PFSK-1 (cell line): ENCODE results near the gene GARIN5A.

Experiments
- FOXP2 ChIP-seq: optimal IDR thresholded peaks from 2 replicates; pipeline ENCODE3; 2011; ENCODE audit warnings: borderline replicate concordance, control low read depth, inconsistent platforms; ENCODE audit not compliant: insufficient read depth; ENCODE audit errors: extremely low read length, extremely low read depth
- POLR2AphosphoS5 ChIP-seq: IDR thresholded peaks from 2 replicates; pipeline ENCODE4 v1.6.1; 2012; ENCODE audit warnings: low read depth, mild to moderate bottlenecking, control low read depth, low read length, moderate library complexity
- SIN3A ChIP-seq: IDR thresholded peaks from 2 replicates; pipeline ENCODE4 v1.6.1; 2012; ENCODE audit warnings: mild to moderate bottlenecking, low read length, moderate library complexity, borderline replicate concordance; ENCODE audit not compliant: insufficient read depth
- TAF1 ChIP-seq: IDR thresholded peaks from 2 replicates; pipeline ENCODE4 v1.6.1; 2012; ENCODE audit warnings: low read length, control low read depth, borderline replicate concordance; ENCODE audit not compliant: insufficient read depth
- TF ChIP-seq, protein P1 (sequence below), 2 experiments: IDR thresholded peaks; 2 replicates each; pipeline versions ENCODE4 v1.6.1 to v1.8.0; 2011 to 2012; ENCODE audit warnings: low read depth in 2 of 2, low read length in 2 of 2, control low read depth in 1 of 2, inconsistent platforms in 1 of 2, mild to moderate bottlenecking in 1 of 2, moderate library complexity in 1 of 2; ENCODE audit not compliant: insufficient read depth in 1 of 2

DNA sequence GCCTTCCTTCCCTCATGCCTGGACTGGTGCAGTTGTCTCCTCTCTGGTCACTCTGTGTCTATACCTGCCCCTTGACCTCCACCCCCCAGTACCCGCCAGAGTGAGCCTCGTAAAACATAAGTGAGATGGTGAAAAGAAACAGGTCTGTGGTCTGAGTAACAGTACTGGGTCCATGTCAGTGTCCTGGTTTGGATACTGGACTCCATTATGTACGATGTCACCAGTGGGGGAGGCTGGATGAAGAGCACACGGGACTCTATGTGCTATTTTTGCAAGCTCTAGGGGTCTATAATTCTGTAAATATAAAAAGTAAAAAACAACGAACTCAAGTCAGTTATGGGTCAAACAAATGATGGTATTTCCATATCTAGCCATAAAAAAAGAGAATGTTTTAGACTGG lies 29.6 kb downstream of the GARIN5A start:
- TF ChIP-seq, protein P1, sequence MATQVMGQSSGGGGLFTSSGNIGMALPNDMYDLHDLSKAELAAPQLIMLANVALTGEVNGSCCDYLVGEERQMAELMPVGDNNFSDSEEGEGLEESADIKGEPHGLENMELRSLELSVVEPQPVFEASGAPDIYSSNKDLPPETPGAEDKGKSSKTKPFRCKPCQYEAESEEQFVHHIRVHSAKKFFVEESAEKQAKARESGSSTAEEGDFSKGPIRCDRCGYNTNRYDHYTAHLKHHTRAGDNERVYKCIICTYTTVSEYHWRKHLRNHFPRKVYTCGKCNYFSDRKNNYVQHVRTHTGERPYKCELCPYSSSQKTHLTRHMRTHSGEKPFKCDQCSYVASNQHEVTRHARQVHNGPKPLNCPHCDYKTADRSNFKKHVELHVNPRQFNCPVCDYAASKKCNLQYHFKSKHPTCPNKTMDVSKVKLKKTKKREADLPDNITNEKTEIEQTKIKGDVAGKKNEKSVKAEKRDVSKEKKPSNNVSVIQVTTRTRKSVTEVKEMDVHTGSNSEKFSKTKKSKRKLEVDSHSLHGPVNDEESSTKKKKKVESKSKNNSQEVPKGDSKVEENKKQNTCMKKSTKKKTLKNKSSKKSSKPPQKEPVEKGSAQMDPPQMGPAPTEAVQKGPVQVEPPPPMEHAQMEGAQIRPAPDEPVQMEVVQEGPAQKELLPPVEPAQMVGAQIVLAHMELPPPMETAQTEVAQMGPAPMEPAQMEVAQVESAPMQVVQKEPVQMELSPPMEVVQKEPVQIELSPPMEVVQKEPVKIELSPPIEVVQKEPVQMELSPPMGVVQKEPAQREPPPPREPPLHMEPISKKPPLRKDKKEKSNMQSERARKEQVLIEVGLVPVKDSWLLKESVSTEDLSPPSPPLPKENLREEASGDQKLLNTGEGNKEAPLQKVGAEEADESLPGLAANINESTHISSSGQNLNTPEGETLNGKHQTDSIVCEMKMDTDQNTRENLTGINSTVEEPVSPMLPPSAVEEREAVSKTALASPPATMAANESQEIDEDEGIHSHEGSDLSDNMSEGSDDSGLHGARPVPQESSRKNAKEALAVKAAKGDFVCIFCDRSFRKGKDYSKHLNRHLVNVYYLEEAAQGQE (IDR thresholded peaks at IDR 0.05; ENCODE audit: insufficient read depth in 1 of 2, low read depth in 2 of 2, low read length in 2 of 2): no peak
- TF ChIP-seq POLR2AphosphoS5 (no peak), SIN3A (no peak), TAF1 (no peak), FOXP2 (no peak)
